Gastroesophageal sphincter (tissue), 3 donors: ENCODE measurements around the gene CDH4.

Experiments
- CTCF ChIP-seq, 4 experiments: fragments of 200-600 bp in 2 of 4; fragments of 450-650 bp in 2 of 4; sonication (generic) in 1 of 4; IDR thresholded peaks; one replicate each; pipeline ENCODE4 v1.5.1; 2017 to 2019; ENCODE audit warnings: antibody characterized with exemption in 4 of 4, mild to moderate bottlenecking in 2 of 4, moderate library complexity in 2 of 4
- EP300 ChIP-seq: sonication (generic); formaldehyde crosslinking; IDR thresholded peaks from one replicate; pipeline ENCODE4 v1.6.1; 2017; ENCODE audit warnings: antibody characterized with exemption, mild to moderate bottlenecking
- POLR2A ChIP-seq, 2 donors: fragments of 450-650 bp; IDR thresholded peaks; one replicate each; pipeline ENCODE4 v1.6.1; 2017; ENCODE audit warnings: antibody characterized with exemption in 2 of 2, mild to moderate bottlenecking in 2 of 2, moderate library complexity in 1 of 2
- POLR2AphosphoS5 ChIP-seq: sonication (generic); formaldehyde crosslinking; IDR thresholded peaks from one replicate; pipeline ENCODE4 v1.6.1; 2017; ENCODE audit warnings: antibody characterized with exemption

- TF ChIP-seq CTCF (IDR thresholded peaks at IDR 0.05) (no peak), POLR2AphosphoS5 (no peak), POLR2A (IDR thresholded peaks at IDR 0.05) (no peak), EP300 (no peak)
Measured at GRCh38 chr20:61233590-61233989, 18.5 kb upstream of the CDH4 start.
